Measurements from ENCODE around the gene SLC34A1.

DNA sequence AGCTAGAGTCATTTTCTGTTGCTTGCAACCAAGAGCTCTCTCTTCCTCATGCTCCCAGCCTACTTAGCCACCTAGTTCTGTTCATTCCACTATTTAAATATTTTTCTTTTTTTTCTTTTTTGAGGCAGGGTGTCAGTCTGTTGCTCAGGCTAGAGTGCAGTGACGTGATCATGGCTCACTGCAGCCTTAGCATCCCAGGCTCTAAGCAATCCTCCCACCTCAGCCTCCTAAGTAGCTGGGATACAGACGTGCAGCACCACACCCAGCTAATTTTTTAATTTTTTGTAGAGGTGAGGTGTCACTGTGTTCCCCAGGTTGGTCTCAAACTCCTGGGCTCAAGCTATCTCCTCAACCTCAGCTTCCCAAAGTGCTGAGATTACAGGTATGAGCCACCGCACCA, 30.2 kb downstream of the SLC34A1 start:
- no peak for TF ChIP-seq POLR2A (IDR thresholded peaks at IDR 0.05; ENCODE audit: low read depth, low read length)
- TF ChIP-seq, protein P1, sequence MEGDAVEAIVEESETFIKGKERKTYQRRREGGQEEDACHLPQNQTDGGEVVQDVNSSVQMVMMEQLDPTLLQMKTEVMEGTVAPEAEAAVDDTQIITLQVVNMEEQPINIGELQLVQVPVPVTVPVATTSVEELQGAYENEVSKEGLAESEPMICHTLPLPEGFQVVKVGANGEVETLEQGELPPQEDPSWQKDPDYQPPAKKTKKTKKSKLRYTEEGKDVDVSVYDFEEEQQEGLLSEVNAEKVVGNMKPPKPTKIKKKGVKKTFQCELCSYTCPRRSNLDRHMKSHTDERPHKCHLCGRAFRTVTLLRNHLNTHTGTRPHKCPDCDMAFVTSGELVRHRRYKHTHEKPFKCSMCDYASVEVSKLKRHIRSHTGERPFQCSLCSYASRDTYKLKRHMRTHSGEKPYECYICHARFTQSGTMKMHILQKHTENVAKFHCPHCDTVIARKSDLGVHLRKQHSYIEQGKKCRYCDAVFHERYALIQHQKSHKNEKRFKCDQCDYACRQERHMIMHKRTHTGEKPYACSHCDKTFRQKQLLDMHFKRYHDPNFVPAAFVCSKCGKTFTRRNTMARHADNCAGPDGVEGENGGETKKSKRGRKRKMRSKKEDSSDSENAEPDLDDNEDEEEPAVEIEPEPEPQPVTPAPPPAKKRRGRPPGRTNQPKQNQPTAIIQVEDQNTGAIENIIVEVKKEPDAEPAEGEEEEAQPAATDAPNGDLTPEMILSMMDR (conservative IDR thresholded peaks at IDR 0.05; ENCODE audit: low read depth, low read length), result no peak

All from IMR-90 (cell line).